DMS79 treated with DMSO at 0.1 percent for 48 hours (cell line): ENCODE data around the gene MR1.

Experiments
- DNase-seq: peaks from one replicate; lab custom pipeline; 2025; lab: John Stamatoyannopoulos, UW

MR1 gene

DNA sequence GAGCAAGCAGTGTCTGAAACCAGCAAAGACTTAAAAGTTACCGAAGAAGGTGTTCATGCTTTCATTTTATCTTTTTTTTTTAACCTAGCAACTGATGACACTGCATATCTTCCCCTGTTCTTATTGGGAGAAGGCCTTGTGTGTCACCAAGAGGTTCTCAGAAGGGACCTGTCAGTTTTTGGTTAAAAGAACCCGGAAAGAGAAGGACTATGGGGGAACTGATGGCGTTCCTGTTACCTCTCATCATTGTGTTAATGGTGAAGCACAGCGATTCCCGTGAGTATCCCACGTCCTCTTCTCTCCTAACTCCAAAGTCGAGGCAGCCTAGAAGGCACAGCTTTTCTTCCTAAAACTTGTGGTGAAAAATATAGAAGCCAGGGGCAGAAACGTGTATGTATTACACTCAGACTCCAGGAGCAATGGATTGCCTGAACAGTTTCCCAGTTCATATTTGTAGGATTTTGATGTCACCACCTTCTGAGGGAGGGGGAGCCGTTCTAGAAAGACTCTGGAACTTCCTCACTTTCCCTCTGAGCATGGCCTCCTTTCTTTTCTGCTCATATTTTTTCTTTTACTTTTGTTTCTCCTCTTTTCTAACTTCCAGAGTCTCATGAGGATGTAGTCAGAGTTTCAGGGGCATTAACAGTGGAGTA lies at the start of gene MR1:
MR1 (plus strand) TSS at position 185 of the 653 bp plus-strand sequence; CDS start at position 210, 25 bp downstream.
- DNase-seq = no peak

DNA sequence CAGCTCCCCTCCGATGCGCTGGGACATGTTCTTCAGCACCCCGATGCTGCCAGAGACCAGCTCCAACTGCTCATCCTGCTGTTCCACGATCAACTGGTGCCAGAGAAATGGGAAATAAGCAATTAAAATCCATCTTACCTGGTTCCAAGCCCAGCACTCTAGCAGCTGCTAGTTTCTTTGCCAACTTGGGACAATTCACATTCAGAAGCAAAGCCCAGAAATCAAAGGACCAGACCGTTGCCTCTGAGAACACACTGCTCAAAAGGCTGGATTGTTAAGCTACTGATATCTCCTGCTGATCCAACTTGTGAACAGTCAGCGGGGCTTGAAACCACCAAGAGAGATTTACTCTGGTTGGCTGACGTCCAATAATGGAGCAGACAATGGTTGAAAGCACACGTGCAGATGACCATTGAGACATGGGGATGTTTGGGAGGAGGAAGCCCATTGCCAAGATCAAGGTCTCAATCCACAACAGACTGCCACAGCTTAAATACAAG lies 45.5 kb upstream of the MR1 start:
- DNase-seq = peak; percentile 75

GRCh38 chr1:180994262-180994661 lies 39.5 kb upstream of the MR1 start:
- DNase-seq = no peak

GRCh38 chr1:180997843-180998504 lies 35.8 kb upstream of the MR1 start:
- no peak for DNase-seq

- no peak for DNase-seq
Observed at GRCh38 chr1:181001091-181001780, 32.5 kb upstream of the MR1 start.

DNA sequence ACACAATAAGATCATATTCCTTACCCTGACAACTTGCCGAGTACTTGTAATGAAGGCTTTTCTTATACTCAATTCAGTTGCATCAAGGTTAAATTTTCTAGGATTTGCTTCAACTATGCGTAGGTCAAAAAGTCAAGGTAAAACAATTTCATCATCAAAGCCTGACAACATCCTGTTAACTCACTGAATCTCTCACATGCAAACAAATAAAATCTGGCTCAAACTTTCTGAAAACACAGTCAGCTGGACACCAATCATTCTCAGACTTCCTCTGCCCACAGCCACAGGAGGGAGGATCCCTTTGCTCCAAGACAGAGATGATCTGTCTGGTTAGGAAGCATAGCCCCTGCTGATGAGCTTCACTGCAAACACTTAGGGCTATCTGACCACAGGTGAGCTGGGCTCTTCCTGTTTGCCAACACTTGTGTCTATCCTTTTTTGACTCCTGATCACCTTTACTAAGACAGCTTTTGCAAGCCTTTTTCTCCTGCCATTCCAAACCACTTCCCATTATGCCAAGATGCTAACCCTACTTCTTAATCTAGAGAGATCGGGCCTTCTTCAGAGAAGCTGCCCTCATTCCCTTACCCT lies 31.1 kb upstream of the MR1 start:
- DNase-seq = no peak

GRCh38 chr1:181010789-181011188 lies 23.0 kb upstream of the MR1 start:
- DNase-seq = no peak

- peak; percentile 65 for DNase-seq
Observed at GRCh38 chr1:181011301-181012202, 22.2 kb upstream of the MR1 start.

- DNase-seq = no peak
Observed at GRCh38 chr1:181012203-181012745, 21.5 kb upstream of the MR1 start.

DNA sequence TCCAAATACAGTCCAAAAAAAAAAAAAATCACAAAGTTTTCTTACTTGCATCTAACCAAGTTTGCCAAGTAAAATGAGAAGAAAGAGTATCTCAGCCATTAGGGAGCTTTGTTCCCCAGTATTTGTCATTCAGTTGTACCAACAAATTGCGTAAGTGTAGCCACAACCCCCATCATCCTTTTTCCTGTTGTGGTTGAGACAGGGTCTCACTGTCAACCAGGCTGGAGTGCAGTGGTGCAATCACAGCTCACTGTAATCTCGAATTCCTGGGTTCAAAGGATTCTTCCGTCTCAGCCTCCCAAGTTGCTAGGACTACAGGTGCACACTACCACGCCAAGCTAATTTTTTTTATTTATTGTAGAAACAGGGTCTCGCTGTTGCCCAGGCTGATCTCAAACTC lies 20.6 kb upstream of the MR1 start:
- DNase-seq = no peak

- DNase-seq = no peak
Observed at GRCh38 chr1:181014477-181015250, 19.1 kb upstream of the MR1 start.

DNA sequence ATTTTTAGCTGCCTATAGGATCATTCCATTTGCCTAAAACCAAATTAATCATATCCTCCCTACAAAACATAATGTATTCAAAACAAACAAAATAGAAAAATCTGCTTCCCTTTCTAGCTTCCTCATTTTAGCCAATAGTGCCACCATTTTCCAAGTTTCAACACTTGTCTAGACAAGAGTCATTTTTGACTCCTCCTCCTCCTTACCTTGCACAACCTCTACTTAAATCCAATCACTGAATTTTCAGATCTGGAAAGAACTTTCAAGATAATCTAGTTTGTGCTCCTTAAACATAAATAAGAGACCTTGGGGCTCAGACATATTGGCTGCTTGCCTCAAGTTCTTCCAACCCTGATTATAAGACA lies 18.6 kb upstream of the MR1 start:
- no peak for DNase-seq

GRCh38 chr1:181016563-181016962 lies 17.2 kb upstream of the MR1 start:
- no peak for DNase-seq

DNA sequence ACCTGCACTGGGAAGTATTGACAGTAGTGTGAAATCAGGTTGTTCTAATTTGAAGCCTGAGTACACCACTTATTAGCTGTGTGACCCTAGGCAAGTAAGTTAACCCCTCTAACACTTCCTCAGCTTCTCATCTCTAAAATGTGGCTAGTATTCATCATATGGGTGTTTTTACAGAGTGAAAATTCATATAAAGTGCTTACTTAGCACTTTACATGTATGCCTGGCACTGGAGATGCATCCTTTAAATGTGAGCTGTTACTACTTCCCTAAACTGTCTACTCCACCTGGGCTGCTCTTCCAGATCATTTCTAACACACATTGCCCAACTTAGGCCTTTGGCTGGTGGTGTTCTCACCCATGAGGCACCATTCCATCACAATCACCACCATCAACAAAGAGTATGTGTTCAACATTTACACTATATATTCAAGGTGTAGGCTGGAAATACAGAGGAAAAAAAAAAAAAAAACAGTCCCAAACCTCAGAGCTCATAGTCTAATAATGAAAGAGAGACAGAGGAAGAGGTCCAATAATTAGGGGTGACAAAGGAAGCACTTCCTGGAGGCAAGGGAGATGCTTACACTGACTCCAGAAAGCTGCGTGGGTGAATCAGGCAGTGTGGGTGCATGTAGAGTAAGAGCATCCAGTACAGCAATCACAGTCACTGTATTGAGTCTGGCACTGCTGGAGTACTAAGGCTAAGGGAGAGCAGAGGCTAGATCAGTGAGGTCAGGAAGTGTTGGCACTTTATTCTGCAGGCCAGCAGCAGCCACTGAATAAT lies 14.7 kb upstream of the MR1 start:
- DNase-seq = no peak

DNA sequence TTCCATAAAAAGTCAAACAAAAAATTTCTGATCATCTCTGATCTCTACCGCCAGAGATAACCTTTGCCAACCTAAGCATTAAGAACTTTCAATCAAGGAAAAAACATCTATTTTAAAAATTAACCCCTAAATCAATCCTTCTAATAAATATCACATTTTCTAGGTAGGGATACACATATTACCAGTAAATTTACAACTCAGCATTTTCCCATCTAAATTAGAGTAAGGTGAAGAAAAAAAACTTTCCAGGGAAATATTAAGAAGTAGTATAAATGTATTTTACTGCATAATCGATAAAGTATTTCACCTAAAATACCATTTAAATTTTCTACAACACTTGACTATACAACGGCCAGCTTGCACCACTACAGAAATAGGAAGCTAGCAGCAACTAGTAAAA lies 12.6 kb upstream of the MR1 start:
- DNase-seq = peak; percentile 14

DNA sequence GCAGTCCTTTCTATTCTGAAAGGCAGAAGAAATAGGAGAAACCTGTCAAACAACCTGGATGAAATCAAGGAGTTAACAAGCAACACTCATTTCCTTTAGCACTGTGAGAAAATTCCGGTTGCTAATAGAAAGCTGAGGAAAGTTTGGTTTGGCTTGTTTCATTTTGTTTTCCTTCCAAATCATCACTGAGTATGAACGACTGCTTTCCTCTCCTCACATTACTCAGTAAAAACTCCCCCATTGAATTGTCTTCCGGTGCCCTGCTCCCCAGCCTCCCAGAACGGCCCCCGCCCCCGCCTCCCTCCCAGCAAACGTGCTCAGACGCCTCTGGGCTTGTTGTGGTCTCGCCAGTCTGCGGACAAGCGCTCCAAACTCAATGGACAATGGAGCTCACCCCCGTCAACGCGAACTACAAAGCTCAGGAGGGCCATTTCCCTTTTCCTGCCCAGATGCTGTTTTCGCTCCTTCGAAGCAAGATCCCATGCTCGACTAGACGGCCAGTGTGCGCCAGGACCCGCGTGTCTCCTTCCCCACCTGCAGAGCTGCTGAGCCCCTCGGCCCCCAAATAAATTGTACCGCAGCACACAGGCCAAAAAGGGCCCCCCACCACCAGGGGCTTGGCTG lies 11.9 kb upstream of the MR1 start:
- DNase-seq = peak; percentile 37

- DNase-seq = no peak
Observed at GRCh38 chr1:181023265-181024057, 10.3 kb upstream of the MR1 start.

DNA sequence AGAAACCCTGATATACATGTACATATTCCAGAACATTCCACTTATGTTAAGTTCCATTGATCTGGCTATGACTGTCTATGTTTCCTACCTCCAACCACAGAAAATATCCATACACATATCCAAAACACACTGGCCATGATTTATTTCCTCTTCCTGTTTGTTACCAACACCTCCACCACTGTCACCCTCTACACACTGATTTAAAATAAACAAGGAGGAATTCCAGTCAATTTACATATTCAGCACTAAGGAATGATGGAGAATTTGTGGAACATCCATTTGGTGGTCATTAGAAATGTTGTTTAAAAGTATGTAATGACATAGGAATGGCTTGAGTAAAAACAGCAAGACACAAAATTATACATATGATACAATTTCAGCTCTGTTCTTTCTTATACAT lies 5.6 kb upstream of the MR1 start:
- no peak for DNase-seq

DNA sequence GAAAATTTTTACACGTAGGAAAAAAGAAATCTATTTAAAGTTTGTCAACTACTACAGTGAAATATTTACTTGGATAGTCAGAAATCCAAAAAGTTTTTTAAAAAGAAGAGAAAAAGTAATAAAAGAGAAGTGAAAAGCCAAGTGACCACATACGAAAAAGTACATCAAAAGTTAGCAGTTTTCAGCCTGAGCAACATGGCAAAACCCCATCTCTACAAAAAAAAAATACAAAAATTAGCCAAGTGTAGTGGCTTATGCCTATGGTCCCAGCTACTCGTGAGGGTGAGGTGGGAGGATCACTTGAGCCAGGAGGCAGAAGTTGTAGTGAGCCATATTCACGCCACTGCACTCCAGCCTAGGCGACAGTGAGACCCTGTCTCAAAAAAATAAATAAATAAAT lies 5.2 kb upstream of the MR1 start:
- no peak for DNase-seq
